Measurements from ENCODE around the gene CARD9.

GRCh38 chr9:136336156-136336870, 37.2 kb downstream of the CARD9 start:
- TF ChIP-seq CTCF (IDR thresholded peaks at IDR 0.05; ENCODE audit: low read depth, low read length, poor library complexity, severe bottlenecking) (no peak), EZH2phosphoT487 (IDR thresholded peaks at IDR 0.05; ENCODE audit: borderline replicate concordance, low read length) (no peak)

Data from DOHH2 (cell line).